GM21786 (cell line): ENCODE results near the gene PRPF38B.
"Not testable (repeated sequence)": the region's sequence is repeated elsewhere in the genome, so short reads cannot be mapped to it uniquely, and the experiment has no call there.

Experiments
- ATAC-seq: cut with Tn5 transposase; IDR thresholded peaks from one replicate; pipeline ENCODE4 v1.9.1; 2021; ENCODE audit not compliant: unreplicated experiment

Gene PRPF38B, protein sequence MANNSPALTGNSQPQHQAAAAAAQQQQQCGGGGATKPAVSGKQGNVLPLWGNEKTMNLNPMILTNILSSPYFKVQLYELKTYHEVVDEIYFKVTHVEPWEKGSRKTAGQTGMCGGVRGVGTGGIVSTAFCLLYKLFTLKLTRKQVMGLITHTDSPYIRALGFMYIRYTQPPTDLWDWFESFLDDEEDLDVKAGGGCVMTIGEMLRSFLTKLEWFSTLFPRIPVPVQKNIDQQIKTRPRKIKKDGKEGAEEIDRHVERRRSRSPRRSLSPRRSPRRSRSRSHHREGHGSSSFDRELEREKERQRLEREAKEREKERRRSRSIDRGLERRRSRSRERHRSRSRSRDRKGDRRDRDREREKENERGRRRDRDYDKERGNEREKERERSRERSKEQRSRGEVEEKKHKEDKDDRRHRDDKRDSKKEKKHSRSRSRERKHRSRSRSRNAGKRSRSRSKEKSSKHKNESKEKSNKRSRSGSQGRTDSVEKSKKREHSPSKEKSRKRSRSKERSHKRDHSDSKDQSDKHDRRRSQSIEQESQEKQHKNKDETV

DNA sequence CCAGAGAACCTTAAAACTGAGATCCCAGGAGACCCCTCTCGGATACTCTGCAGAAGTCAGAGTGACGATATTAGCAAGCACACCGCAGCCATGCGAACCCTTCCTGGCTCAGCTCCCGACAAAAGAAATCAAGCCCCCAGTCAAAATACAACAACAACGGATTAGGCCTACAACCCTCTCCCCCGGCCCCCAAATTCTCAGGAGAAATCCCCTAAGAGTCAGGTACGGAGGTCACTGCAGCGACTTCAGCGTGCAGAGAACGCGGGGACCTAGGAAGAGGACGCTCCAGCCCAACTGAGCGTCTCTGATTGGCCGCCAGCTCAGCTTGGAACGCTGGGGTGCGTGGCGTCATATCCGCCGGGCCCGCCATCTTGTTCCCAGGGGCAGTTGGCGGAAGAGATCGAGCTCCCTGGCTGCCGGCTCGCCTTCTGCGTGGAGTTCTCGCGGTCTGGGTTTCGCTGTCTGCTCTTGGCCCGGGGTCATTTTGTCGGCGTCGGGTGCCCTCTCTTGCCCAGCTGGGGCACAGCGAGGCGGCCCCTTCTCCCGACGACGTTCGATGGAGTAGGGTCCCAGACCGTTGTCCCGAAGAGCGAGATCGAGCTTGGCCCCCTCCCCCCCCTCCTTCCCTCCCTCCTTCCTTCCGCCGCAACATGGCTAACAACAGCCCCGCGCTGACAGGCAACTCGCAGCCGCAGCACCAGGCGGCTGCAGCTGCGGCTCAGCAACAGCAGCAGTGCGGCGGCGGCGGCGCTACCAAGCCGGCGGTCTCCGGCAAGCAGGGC lies at the start of gene PRPF38B:
PRPF38B (plus strand) TSS at position 369 of the 782 bp plus-strand sequence; CDS start at position 651, 282 bp downstream.
- ATAC-seq, result peak; percentile 91

DNA sequence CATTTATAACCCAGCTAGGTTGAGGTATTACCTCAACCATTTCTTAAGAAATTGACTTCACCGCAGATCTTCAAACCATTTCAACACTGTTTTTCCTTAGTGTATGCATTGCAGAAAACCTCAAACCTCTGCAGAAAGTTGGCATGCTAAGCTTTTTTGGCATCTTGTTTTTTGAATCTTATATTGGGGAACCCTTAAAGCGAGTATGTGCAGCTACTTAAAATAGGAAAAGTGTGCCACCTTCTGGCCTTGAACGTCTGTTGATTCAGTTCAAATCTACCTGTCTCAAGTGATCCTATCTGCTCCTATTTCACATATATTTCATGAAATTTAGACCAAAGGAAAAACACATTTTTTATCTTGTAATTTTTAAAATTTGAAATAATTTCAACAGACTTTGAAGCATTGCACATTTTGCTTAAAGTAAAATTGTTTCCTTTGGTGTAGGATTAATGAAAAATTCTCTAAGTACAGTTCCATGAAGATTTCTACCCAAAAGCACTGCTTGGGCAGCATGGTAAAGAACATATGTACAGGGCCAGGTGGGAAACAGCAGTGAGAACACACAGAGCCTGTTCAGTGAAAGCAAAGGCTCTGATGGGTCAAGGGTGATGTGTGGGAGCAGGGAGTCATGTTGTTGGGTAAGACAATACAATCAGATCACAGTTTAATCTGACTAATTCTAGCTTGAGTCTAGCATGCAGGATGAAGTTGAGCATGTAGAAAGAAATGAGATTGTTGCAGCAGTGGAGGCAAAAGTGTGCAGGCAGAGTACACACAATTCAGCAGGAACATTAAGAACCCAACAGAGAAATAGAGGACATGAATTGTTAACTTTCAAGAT lies 48.4 kb upstream of the PRPF38B start:
- ATAC-seq, result no peak

DNA sequence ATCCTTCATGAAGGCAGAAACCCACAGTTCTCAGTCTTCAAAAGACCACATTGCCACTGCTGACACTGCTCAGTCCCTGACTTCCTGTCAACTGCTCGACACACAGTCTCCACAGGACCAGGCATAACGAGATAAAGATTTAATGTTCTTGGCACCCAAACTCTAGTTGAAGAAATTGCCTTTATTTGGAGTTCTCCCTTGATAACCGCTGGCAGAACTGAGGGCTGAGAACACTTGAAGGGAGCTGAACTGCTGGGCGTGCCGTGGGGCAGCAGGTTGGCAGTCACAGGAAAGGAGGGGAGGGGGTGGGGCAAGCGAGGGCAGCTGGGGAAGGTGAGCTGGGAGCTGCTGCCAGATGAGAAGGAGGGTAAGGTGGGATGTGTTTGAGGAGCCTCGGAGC lies 47.1 kb upstream of the PRPF38B start:
- no peak for ATAC-seq

DNA sequence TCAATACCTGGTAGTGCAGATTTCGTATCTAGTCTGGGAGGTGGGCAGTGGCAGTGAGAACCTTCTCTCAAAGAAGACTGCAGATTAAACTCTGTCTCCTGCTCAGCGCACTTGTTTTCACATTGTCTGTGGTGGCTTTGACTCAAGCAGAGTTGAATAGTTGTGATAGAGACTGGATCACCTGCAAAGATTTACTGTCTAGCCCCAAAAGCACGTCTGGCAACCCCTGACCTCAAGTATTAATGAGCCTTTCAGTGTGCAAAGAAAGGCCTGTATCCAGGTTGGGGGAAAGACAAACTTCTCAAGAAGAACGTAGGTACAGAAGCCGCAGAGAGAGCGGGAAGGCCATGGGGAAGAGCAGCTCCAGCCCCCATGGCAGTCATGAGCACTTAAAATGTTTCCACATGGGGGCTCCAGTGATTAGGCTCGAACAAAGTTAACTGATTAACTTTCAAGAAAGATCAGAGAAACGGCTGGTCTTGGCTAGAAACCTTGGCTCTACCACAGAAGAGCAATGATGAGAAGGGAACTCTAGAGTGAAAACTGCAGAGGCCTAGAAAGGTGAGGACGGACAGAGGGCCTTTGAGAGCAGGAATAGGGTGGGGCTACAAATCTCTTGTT lies 46.4 kb upstream of the PRPF38B start:
- ATAC-seq, result no peak

DNA sequence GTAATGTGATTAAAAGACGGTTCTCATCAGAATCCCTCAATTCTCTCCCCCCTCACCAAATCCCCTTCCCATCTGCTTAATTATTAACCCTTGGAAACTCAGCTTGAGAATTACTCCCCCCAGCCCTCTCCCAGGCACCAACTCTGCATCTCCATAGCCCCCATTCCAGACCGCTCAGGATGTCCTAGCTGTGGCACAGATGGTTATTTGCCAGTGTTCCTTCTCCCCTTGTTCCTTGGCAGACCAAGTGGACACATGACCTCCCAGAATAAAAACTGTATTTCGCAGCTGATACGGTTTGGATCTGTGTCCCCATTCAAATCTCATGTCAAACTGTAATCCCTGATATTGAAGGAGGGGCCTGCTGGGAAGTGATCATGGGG lies 45.9 kb upstream of the PRPF38B start:
- ATAC-seq, result no peak

DNA sequence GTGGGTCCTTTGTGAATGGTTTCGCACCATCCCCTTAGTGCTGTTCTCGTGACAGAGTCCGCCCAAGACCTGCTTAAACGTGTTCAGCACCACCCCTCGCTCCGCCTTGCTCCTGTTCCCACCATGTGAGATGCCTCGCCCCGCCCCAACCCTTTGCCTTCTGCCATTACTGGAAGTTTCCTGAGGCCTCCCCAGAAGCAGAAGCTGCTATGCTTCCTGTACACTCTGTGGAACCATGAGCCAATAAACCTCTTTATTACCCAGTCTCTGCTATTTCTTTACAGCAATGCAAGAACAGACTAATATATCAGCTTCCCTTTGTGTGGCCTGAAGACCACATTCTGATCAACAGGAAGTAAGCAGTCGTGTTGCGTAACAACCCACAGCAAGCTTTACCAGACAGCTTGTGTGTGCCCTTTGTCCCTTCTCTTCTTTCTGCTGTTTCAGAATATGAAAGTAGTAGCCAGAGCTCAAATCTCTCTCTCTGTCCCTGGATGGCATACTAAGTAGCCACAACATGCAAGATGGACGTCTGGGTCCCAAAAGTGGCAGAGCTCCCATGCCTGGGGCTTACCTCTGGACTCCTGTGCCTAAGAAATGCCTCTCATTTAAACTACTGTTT lies 45.4 kb upstream of the PRPF38B start:
- peak; percentile 36 for ATAC-seq

DNA sequence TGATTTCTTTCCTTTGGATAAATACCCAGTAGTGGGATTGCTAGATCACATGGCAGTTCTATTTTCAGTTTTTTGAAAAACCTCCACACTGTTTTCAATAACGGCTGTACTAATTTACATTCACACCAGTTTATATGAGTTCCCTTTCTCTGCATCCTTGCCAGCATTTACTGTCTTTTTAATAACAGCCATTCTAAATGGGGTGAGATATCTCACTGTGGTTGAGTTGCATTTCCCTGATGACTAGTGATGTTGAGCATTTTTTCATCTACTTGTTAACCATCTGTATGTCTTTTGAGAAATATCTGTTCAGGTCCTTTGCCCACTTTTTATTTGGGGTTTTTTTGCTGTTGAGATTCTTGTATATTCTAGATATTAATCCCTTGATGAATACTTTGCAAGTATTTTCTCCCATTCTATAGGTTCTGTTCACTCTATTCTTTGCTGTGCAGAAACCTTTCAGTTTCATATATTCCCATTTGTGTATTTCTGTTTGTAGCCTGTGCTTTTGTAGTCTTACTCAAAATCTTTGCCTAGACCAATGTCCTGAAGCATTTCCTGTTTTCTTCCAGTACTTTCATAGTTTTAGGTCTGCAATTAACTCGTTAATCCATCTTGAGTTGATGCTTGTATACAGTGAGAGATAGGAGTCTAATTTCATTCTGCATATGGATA lies 38.5 kb upstream of the PRPF38B start:
- ATAC-seq, result no peak

DNA sequence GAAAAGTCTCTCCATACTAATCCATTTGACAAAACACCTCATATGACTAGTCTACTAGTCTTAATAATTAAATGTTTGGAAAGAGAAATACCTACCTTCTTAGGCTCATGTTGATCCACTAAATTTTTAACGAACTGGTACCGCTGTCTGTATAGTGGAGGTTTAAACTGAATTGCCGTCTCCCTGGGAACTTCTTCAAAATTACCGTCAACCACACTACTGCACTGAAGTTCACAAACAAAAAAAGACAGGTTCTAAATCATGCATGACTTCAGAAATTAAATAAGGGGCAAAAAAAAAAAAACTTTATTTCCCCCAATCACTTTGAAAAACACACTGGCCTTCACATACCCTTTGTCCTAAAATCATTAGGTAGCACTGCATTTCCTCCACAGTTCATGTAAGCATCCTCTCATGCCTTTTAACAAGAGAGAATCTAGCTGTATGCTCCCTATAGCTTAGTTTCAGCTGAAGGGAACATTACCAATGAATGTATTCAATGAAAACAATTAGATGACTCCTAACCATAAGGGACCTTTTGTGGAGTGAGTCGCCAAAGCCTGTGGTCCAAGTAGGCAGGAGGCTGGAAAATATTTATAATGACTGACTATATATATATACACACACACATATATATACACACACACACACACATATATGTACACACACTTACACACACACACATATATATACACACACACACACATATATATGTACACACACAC lies 34.6 kb upstream of the PRPF38B start:
- ATAC-seq, result no peak

DNA sequence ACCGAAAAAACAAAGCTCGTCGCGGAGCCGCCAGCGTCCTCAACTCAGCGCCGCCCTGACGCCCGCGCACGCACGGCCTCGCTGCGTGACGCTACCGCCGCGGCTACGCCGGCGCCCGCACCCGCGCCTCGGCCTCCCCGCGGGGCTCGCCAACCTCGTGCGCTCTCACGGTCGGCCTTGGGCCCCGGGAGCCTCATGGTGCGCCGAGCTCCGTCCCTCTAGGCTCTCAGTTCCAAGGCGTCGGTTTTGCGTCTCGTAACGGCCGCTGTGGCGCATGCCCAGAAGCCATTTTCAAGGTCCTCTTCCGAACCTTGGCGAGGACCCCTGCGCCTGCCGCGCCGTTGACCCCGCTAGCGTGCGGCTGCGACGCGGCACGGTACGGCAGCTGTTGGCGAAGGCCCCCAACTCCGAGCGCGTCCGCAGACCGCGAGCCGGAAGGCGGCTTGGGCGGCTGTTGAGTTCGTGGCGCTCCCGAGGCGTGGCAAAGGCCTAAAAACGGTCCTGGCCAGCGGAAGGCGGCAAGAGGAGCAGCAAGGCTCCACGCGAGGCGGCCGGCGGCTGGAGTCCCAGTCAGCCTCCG lies 31.0 kb upstream of the PRPF38B start, which contains the start of gene HENMT1:
HENMT1 (minus strand) TSS at position 64 of the 580 bp plus-strand sequence. CDS start 1,209 bp downstream, outside the sequence.
- ATAC-seq, result peak; percentile 76

DNA sequence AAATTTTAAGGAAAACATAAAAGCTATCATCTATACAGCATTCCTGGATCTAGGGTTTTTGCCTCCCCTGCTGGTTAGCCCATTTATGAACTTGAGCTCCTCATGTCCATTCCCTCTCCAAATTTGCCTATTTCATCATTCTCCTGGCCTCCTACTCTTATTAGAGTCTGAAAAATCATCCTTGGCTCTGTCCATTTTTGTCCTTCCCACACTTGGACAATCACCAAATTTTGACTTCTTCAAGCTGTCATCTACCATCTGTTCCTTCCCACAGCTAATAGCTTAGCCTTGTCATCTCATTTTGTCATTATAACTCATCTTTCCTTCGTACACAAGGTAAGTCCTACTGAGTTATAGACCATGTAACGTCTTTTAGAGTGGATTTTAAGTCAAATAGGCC lies 29.0 kb upstream of the PRPF38B start:
- no peak for ATAC-seq

DNA sequence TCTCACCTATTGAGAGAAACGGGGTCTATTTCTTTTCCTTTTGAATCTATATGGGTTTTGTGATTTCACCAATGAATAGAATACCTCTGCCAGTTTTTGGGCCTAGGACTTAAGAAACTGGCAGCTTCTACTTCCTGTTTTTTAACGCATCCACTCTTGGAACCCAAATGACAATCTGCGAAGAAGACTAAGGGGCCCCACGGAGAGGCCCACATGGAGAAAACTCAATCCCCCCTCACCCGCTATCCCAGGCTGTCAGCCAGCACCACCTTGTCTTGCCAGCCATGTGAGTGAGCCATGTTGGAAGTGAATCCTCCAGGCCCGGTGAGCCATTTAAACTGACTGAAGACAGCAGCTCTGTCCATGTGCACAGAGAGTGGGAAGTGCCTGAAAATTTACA lies 27.6 kb upstream of the PRPF38B start:
- ATAC-seq, result no peak

DNA sequence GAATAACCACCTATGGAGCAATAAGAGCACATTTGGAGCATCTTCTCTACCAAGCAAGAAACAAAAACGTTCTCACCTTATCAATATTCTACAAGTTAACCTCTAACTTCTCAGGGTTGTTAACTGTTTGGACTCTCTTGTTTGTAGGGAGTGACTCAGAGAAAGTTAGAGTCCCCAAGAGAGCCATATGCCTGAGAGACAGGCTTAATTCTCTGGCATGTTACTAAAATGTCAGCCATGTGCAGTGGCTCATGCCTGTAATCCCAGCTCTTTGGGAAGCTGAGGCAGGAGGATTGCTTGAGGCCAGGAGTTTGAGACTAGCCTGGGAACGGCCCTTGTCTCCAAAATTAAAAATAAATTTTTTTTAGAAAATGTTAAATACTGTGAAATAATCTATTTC lies 27.0 kb upstream of the PRPF38B start:
- no peak for ATAC-seq

DNA sequence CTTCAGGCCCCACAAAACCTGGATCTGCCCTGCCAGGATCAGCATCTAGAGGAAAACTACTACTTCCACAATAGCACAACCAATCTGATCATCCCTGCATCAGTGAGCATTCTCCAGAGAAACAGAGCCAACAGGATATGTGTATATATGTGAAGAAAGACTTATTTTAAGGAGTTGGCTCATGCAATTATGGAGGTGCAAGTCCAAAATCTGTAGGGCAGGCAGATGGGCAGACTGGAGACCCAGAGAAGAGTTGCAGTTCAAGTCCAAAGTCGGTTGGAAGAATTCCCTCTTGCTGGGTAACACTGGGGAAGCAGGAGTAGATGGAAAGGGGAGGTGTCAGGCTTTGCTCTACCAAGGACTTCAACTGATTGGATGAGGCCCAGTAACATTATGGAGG lies 26.3 kb upstream of the PRPF38B start:
- ATAC-seq, result no peak

DNA sequence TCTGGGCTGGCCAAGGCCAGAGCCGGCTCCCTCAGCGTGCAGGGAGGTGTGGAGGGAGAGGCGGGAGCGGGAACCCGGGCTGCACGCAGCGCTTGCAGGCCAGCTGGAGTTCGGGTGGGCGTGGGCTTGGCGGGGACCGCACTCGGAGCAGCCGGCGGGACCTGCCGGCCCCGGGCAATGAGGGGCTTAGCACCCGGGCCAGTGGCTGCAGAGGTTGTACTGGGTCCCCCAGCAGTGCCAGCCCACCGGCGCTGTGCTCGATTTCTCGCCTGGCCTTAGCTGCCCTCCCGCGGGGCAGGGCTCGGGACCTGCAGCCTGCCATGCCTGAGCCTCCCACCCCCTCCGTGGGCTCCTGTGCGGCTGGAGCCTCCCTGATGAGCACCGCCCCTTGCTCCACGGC lies 24.7 kb upstream of the PRPF38B start:
- ATAC-seq, result not testable (repeated sequence)

DNA sequence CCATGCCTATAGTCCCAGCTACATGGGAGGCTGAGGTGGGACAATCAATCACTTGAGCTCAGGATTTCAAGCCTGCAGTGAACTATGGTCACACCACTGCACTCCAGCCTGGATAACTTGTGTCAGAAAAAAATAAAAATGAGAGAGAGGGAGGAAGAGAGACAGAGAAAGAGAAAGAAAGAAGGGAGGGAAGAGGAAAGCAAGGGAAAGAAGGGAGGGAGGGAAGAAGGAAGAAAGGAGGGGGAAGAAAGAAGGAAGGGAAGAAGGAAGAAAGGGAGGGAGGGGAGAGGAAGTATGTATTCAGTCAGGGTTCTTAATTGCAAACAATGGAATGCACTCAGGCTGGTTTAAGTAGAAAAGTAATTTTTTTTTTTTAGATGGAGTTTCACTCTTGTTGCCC lies 23.3 kb upstream of the PRPF38B start:
- ATAC-seq, result no peak

DNA sequence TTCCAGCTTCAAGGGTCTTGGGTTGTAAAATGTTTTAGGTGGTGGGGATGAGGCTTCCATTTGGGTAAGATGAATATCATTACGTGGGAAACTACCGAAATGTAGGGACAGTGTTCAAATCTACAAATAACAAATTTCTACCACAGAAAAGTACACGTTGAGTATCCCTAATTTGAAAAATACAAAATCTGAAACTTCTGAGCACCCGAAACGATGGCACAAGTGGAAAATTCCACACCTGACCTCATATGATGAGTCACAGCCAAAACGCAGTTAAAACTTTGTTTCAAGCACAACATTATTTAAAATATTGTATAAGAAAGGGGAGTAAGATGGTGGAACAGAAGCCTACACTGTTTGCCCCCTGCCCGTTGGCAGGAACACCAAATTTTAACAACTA lies 22.4 kb upstream of the PRPF38B start:
- ATAC-seq, result no peak

DNA sequence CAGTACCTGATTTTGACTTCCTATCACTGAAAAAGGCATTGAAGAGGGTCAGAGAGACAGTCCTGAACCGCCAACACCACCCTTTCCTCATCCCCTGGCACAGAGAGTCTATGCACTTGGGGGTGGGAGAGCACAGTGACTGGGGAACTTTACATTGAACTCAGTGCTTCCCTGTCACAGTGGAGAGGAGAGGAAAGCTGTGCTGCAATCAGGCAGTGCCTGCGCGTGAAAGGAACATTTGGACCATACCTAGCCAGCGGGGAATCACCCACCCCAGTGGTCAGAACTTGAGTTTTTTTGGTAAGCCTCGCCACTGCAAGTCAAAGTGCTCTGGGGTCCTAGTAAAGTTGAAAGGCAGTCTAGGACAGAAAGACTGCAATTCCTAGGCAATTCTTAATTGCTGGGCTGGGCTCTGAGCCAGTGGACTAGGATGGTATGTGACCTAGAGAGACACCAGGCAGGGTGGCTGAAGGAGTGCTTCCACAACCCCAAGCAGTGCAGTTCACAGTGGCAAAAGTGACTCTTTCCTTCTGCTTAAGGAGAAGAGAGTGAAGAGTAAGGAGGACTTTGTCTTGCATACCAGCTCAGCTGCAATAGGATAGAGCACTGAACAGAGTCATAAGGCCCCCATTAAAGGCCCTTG lies 21.9 kb upstream of the PRPF38B start:
- no peak for ATAC-seq

DNA sequence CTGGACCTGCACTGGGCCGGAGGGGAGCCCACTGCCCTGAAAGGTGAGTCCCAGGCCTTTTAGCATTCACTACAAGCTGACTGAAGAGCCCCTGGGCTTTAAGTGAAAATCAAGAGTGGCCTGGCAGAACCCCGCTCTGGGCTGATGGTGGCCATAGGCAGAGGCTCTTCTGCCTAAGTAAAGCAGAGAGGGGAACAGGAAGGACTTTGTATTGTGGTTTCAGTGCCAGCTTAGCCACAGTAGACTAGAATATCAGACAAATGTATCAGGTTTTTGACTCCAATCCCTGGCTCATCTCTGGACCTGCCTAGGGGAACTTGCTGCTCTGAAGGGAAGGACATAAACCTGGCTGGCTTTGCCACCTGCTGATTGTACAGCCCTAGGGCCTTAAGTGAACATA lies 21.0 kb upstream of the PRPF38B start:
- no peak for ATAC-seq
